ENCODE results near the gene PDE7B. TPM values are rescaled to one million over a fixed set of nuclear protein-coding genes. Genes with fewer than 3 reads are reported as not detected.

Gene PDE7B
- total and polyA plus RNA-seq, 2 of the 13 experiments (the other 11 are each of a cell fraction or from before 2014, with no cell fraction given), result not detected

DNA sequence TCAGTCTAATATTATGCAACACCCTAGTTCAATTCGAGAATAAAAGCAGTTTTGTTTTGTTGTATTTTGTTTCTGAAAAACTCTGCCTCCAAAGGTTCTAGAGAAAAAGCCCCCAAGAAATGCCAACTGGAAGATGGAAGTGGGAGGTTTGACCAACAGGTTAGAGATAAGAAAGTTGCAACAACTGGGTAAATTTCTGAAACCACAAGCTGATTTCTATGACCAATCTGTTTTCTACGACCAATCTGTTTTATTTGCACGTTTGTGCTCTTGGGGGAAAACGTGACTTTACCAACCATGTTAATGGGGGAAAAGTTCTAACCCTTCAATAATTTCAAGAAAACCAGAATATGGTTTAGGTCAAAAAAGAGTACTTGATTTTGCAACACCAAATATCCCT, 173.2 kb downstream of the PDE7B start:
- intact Hi-C loops (cut with micrococcal nuclease; ENCODE audit: unreplicated experiment), result no loop called here
- H3K27me3 ChIP-seq (ENCODE audit: control insufficient read depth in 1 of 2, insufficient read depth in 2 of 2, low read length in 2 of 2), result no peaks in the 10 kb centered on the region; a peak in 1 of 5 replicates
- H3K4me1 ChIP-seq (ENCODE audit: insufficient read depth, low read length), result no peaks in the 10 kb centered on the region
- ChIA-PET CTCF (ENCODE audit: low intra/inter-chr PET ratio, low total read pairs) (no interaction called here), POLR2A (no interaction called here)
- no peaks in the 10 kb centered on the region for H4K20me1 ChIP-seq (ENCODE audit: insufficient read depth, low read length)
- no peaks in the 10 kb centered on the region for H3K9me3 ChIP-seq (ENCODE audit: low read length)
- TF ChIP-seq NBN (conservative IDR thresholded peaks at IDR 0.05) (no peak), ZNF329 (CRISPR knock-in tag; IDR thresholded peaks at IDR 0.05; ENCODE audit: low read depth) (no peak), DPF2 (CRISPR knock-in tag; IDR thresholded peaks at IDR 0.05; ENCODE audit: borderline replicate concordance, low read depth) (no peak), ZNF564 (CRISPR knock-in tag; IDR thresholded peaks at IDR 0.05) (no peak), ZNF530 (CRISPR knock-in tag; IDR thresholded peaks at IDR 0.05; ENCODE audit: low read depth) (no peak), ZNF496 (CRISPR knock-in tag; IDR thresholded peaks at IDR 0.05; ENCODE audit: insufficient replicate concordance) (no peak), HNF4A (CRISPR knock-in tag; IDR thresholded peaks at IDR 0.05) (no peak), ZNF225 (CRISPR knock-in tag; IDR thresholded peaks at IDR 0.05) (no peak), RARA (CRISPR knock-in tag; IDR thresholded peaks at IDR 0.05) (no peak), ZNF12 (CRISPR knock-in tag; IDR thresholded peaks at IDR 0.05) (no peak), CREM (IDR thresholded peaks at IDR 0.05) (no peak), CREM (CRISPR knock-in tag; IDR thresholded peaks at IDR 0.05) (no peak), ZNF839 (CRISPR knock-in tag; IDR thresholded peaks at IDR 0.05; ENCODE audit: borderline replicate concordance) (no peak)
- TF ChIP-seq, protein P1, sequence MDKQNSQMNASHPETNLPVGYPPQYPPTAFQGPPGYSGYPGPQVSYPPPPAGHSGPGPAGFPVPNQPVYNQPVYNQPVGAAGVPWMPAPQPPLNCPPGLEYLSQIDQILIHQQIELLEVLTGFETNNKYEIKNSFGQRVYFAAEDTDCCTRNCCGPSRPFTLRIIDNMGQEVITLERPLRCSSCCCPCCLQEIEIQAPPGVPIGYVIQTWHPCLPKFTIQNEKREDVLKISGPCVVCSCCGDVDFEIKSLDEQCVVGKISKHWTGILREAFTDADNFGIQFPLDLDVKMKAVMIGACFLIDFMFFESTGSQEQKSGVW (CRISPR knock-in tag; IDR thresholded peaks at IDR 0.05; ENCODE audit: borderline replicate concordance), result no peak
- TF ChIP-seq, protein P2, sequence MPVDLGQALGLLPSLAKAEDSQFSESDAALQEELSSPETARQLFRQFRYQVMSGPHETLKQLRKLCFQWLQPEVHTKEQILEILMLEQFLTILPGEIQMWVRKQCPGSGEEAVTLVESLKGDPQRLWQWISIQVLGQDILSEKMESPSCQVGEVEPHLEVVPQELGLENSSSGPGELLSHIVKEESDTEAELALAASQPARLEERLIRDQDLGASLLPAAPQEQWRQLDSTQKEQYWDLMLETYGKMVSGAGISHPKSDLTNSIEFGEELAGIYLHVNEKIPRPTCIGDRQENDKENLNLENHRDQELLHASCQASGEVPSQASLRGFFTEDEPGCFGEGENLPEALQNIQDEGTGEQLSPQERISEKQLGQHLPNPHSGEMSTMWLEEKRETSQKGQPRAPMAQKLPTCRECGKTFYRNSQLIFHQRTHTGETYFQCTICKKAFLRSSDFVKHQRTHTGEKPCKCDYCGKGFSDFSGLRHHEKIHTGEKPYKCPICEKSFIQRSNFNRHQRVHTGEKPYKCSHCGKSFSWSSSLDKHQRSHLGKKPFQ (CRISPR knock-in tag; IDR thresholded peaks at IDR 0.05; ENCODE audit: insufficient replicate concordance), result no peak
- TF ChIP-seq, protein P3, sequence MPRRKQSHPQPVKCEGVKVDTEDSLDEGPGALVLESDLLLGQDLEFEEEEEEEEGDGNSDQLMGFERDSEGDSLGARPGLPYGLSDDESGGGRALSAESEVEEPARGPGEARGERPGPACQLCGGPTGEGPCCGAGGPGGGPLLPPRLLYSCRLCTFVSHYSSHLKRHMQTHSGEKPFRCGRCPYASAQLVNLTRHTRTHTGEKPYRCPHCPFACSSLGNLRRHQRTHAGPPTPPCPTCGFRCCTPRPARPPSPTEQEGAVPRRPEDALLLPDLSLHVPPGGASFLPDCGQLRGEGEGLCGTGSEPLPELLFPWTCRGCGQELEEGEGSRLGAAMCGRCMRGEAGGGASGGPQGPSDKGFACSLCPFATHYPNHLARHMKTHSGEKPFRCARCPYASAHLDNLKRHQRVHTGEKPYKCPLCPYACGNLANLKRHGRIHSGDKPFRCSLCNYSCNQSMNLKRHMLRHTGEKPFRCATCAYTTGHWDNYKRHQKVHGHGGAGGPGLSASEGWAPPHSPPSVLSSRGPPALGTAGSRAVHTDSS (CRISPR knock-in tag; conservative IDR thresholded peaks at IDR 0.05), result no peak
- no peak for FAIRE-seq
- no peaks in the 10 kb centered on the region for H3K36me3 ChIP-seq (replicated peaks in 1 of 2; ENCODE audit: control insufficient read depth in 1 of 2, insufficient read depth in 2 of 2, low read length in 2 of 2)
- H3K4me3 ChIP-seq (replicated peaks in 1 of 3; ENCODE audit: insufficient read depth in 1 of 3, low read depth in 2 of 3, low read length in 3 of 3), result no peak overlapping the region
- no peak for DNase-seq (ENCODE audit: low spot score)
- WGBS (ENCODE audit: low lambda C conversion rate), result under 1% methylated on average over 4 of the region's 4 CpGs
- H3K79me2 ChIP-seq (ENCODE audit: insufficient read depth, low read length), result no peaks in the 10 kb centered on the region
- no peak overlapping the region for H2AFZ ChIP-seq (ENCODE audit: low read length)
- no peak overlapping the region for H3K27ac ChIP-seq (ENCODE audit: extremely low read length, insufficient read depth, low read length)
- no peak for ATAC-seq
- no peak overlapping the region for H3K9ac ChIP-seq (ENCODE audit: insufficient read depth, low read depth, low read length)
- no peak overlapping the region for H3K4me2 ChIP-seq (ENCODE audit: low read depth, low read length)
- in situ Hi-C loops (cut with HindIII; ENCODE audit: extremely low pct_ligation_motif_present, low pct_unique_long_range_greater_than_20kb), result no loop called here
- BruUV-seq (replicated peaks), result no TSS peak
